ENCODE results near the gene ABLIM2.

- TF ChIP-seq ZFP3 (CRISPR knock-in tag; IDR thresholded peaks at IDR 0.05) (no peak), OSR1 (CRISPR knock-in tag; IDR thresholded peaks at IDR 0.05) (no peak), PPARA (CRISPR knock-in tag; IDR thresholded peaks at IDR 0.05; ENCODE audit: borderline replicate concordance) (no peak), ZNF8 (CRISPR knock-in tag; IDR thresholded peaks at IDR 0.05) (no peak), CREB5 (CRISPR knock-in tag; IDR thresholded peaks at IDR 0.05; ENCODE audit: low read depth) (no peak), ZC3H10 (CRISPR knock-in tag; IDR thresholded peaks at IDR 0.05) (no peak), ZNF565 (CRISPR knock-in tag; conservative IDR thresholded peaks at IDR 0.05; ENCODE audit: low read depth) (no peak), TOX (CRISPR knock-in tag; IDR thresholded peaks at IDR 0.05; ENCODE audit: borderline replicate concordance) (no peak)
- TF ChIP-seq, protein P1, sequence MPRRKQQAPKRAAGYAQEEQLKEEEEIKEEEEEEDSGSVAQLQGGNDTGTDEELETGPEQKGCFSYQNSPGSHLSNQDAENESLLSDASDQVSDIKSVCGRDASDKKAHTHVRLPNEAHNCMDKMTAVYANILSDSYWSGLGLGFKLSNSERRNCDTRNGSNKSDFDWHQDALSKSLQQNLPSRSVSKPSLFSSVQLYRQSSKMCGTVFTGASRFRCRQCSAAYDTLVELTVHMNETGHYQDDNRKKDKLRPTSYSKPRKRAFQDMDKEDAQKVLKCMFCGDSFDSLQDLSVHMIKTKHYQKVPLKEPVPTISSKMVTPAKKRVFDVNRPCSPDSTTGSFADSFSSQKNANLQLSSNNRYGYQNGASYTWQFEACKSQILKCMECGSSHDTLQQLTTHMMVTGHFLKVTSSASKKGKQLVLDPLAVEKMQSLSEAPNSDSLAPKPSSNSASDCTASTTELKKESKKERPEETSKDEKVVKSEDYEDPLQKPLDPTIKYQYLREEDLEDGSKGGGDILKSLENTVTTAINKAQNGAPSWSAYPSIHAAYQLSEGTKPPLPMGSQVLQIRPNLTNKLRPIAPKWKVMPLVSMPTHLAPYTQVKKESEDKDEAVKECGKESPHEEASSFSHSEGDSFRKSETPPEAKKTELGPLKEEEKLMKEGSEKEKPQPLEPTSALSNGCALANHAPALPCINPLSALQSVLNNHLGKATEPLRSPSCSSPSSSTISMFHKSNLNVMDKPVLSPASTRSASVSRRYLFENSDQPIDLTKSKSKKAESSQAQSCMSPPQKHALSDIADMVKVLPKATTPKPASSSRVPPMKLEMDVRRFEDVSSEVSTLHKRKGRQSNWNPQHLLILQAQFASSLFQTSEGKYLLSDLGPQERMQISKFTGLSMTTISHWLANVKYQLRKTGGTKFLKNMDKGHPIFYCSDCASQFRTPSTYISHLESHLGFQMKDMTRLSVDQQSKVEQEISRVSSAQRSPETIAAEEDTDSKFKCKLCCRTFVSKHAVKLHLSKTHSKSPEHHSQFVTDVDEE (CRISPR knock-in tag; IDR thresholded peaks at IDR 0.05), result no peak
- TF ChIP-seq, protein P2, sequence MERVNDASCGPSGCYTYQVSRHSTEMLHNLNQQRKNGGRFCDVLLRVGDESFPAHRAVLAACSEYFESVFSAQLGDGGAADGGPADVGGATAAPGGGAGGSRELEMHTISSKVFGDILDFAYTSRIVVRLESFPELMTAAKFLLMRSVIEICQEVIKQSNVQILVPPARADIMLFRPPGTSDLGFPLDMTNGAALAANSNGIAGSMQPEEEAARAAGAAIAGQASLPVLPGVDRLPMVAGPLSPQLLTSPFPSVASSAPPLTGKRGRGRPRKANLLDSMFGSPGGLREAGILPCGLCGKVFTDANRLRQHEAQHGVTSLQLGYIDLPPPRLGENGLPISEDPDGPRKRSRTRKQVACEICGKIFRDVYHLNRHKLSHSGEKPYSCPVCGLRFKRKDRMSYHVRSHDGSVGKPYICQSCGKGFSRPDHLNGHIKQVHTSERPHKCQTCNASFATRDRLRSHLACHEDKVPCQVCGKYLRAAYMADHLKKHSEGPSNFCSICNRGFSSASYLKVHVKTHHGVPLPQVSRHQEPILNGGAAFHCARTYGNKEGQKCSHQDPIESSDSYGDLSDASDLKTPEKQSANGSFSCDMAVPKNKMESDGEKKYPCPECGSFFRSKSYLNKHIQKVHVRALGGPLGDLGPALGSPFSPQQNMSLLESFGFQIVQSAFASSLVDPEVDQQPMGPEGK (CRISPR knock-in tag; IDR thresholded peaks at IDR 0.05; ENCODE audit: borderline replicate concordance), result no peak
- TF ChIP-seq, protein P3, sequence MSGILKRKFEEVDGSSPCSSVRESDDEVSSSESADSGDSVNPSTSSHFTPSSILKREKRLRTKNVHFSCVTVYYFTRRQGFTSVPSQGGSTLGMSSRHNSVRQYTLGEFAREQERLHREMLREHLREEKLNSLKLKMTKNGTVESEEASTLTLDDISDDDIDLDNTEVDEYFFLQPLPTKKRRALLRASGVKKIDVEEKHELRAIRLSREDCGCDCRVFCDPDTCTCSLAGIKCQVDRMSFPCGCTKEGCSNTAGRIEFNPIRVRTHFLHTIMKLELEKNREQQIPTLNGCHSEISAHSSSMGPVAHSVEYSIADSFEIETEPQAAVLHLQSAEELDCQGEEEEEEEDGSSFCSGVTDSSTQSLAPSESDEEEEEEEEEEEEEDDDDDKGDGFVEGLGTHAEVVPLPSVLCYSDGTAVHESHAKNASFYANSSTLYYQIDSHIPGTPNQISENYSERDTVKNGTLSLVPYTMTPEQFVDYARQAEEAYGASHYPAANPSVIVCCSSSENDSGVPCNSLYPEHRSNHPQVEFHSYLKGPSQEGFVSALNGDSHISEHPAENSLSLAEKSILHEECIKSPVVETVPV (CRISPR knock-in tag; IDR thresholded peaks at IDR 0.05), result no peak
Measured at GRCh38 chr4:8152865-8153257, 5.8 kb downstream of the ABLIM2 start.

Data from SK-N-SH treated with all-trans-retinoic acid at 6 μM for 48 hours (cell line).